NCI-H345 treated with DMSO at 0.1 percent for 48 hours (cell line): Measurements from ENCODE around the gene SPNS1.
A peak's percentile ranks its signal among the peaks of the same experiment; 100 is the strongest.
"Not testable (repeated sequence)": the region's sequence is repeated elsewhere in the genome, so short reads cannot be mapped to it uniquely, and the experiment has no call there.

Experiments used
- DNase-seq: peaks from one replicate; lab custom pipeline; 2025; ENCODE audit not compliant: unreplicated experiment; lab: John Stamatoyannopoulos, UW

SPNS1 gene

GRCh38 chr16:28958216-28958615 lies 16.4 kb upstream of the SPNS1 start:
- no peak for DNase-seq

- no peak for DNase-seq
Observed at GRCh38 chr16:28958836-28959235, 15.7 kb upstream of the SPNS1 start.

- no peak for DNase-seq
Observed at GRCh38 chr16:28964072-28964471, 10.5 kb upstream of the SPNS1 start.

- no peak for DNase-seq
Observed at GRCh38 chr16:28964496-28964895, 10.1 kb upstream of the SPNS1 start.

- no peak for DNase-seq
Observed at GRCh38 chr16:28967156-28967555, 7.4 kb upstream of the SPNS1 start.

GRCh38 chr16:28969696-28970095 lies 4.9 kb upstream of the SPNS1 start:
- DNase-seq, result not testable (repeated sequence)

- DNase-seq, result peak; percentile 56
Observed at GRCh38 chr16:28974007-28974436, 556 bp upstream of the SPNS1 start.

GRCh38 chr16:28975158-28975599 lies 601 bp downstream of the SPNS1 start:
- DNase-seq, result no peak

- DNase-seq, result peak; percentile 41
Observed at GRCh38 chr16:28977703-28978662, 3.4 kb downstream of the SPNS1 start.

GRCh38 chr16:28980330-28980729 lies 5.8 kb downstream of the SPNS1 start:
- not testable (repeated sequence) for DNase-seq

- no peak for DNase-seq
Observed at GRCh38 chr16:28980929-28981328, 6.4 kb downstream of the SPNS1 start.

- DNase-seq, result no peak
Observed at GRCh38 chr16:28981517-28981916, 6.9 kb downstream of the SPNS1 start.

- no peak for DNase-seq
Observed at GRCh38 chr16:28982418-28982817, 7.8 kb downstream of the SPNS1 start.

GRCh38 chr16:28982949-28983348 lies 8.4 kb downstream of the SPNS1 start:
- no peak for DNase-seq

GRCh38 chr16:28983644-28984043 lies 9.1 kb downstream of the SPNS1 start:
- no peak for DNase-seq

- DNase-seq, result no peak
Observed at GRCh38 chr16:28984091-28984490, 9.5 kb downstream of the SPNS1 start.

- DNase-seq, result no peak
Observed at GRCh38 chr16:28984619-28985135, 10.1 kb downstream of the SPNS1 start, which contains the start of gene LAT. Gene LAT (plus strand): TSS chr16:28985052. CDS start chr16:28985418, 366 bp downstream.

GRCh38 chr16:28985211-28986041 lies 10.8 kb downstream of the SPNS1 start:
- DNase-seq, result no peak

GRCh38 chr16:28986046-28986445 lies 11.5 kb downstream of the SPNS1 start:
- DNase-seq, result no peak

- no peak for DNase-seq
Observed at GRCh38 chr16:28986492-28986891, 11.9 kb downstream of the SPNS1 start.

GRCh38 chr16:28987170-28987853 lies 12.7 kb downstream of the SPNS1 start:
- no peak for DNase-seq
